HEK293 (cell line): ENCODE data around the gene NLRP7.

Source experiments
- CTCF ChIA-PET: fragments of 350-600 bp; formaldehyde crosslinking; extraction: SDS; loops from one replicate; lab custom pipeline; 2021; ENCODE audit warnings: antibody characterized with exemption; lab: Yijun Ruan, JAX
- POLR2A ChIA-PET: fragments of 300-600 bp; formaldehyde crosslinking; extraction: SDS; loops from one replicate; lab custom pipeline; 2020; ENCODE audit warnings: antibody characterized with exemption, inconsistent platforms; lab: Yijun Ruan, JAX
- H3K27ac ChIP-seq: fragments of 200-500 bp; sonication (Bioruptor generic); 2 replicates; pipeline ENCODE4 v1.5.1; 2014; ENCODE audit warnings: low read depth, low read length, control low read depth, inconsistent platforms; ENCODE audit errors: extremely low read depth
- H3K36me3 ChIP-seq, 2 experiments: fragments of 200-500 bp in 1 of 2; sonication (Bioruptor generic) in 1 of 2; 1 replicate in 1 of 2; 2 replicates in 1 of 2; pipeline ENCODE4 v1.5.1; 2014 to 2017; ENCODE audit warnings: inconsistent platforms in 2 of 2, low read length in 2 of 2; ENCODE audit not compliant: control insufficient read depth in 2 of 2, insufficient read depth in 1 of 2
- H3K4me1 ChIP-seq: fragments of 200-500 bp; sonication (Bioruptor generic); 2 replicates; pipeline ENCODE4 v1.5.1; 2014; ENCODE audit warnings: mild to moderate bottlenecking, low read length, inconsistent platforms; ENCODE audit not compliant: control insufficient read depth, insufficient read depth
- H3K4me3 ChIP-seq: 2 replicates; pipeline ENCODE4 v1.5.1; 2011; ENCODE audit warnings: low read depth, mild to moderate bottlenecking, control low read depth, low read length, moderate library complexity
- H3K9me3 ChIP-seq: fragments of 200-500 bp; sonication (Bioruptor generic); 2 replicates; pipeline ENCODE4 v1.5.1; 2014; ENCODE audit warnings: low read depth, low read length, inconsistent platforms; ENCODE audit not compliant: control insufficient read depth, insufficient read depth
- FEZF1 ChIP-seq: fragments of 450-650 bp; formaldehyde crosslinking; IDR thresholded peaks from 2 replicates; pipeline ENCODE4 v1.5.1; 2016; ENCODE audit warnings: missing biosample characterization, missing genetic modification characterization
- GFI1B ChIP-seq: fragments of 450-650 bp; formaldehyde crosslinking; IDR thresholded peaks from 2 replicates; pipeline ENCODE4 v1.5.1; 2016; ENCODE audit warnings: missing biosample characterization, missing genetic modification characterization
- GLIS1 ChIP-seq: fragments of 450-650 bp; formaldehyde crosslinking; IDR thresholded peaks from 2 replicates; pipeline ENCODE4 v1.5.1; 2016; ENCODE audit warnings: missing biosample characterization, missing genetic modification characterization
- HOXD13 ChIP-seq: sonication (generic); formaldehyde crosslinking; IDR thresholded peaks from 2 replicates; pipeline ENCODE4 v1.8.0; 2022; ENCODE audit warnings: missing genetic modification reagents, borderline replicate concordance
- KLF16 ChIP-seq: fragments of 450-650 bp; formaldehyde crosslinking; IDR thresholded peaks from 2 replicates; pipeline ENCODE4 v1.5.1; 2017; ENCODE audit warnings: missing biosample characterization, missing genetic modification characterization
- KLF7 ChIP-seq: fragments of 450-650 bp; formaldehyde crosslinking; IDR thresholded peaks from 2 replicates; pipeline ENCODE4 v1.5.1; 2016; ENCODE audit warnings: missing biosample characterization, missing genetic modification characterization, borderline replicate concordance
- SALL2 ChIP-seq: fragments of 450-650 bp; formaldehyde crosslinking; IDR thresholded peaks from 2 replicates; pipeline ENCODE4 v1.5.0; 2017; ENCODE audit warnings: missing biosample characterization, mild to moderate bottlenecking, missing genetic modification characterization, borderline replicate concordance
- YY1 ChIP-seq: fragments of 450-650 bp; formaldehyde crosslinking; IDR thresholded peaks from 2 replicates; pipeline ENCODE4 v1.5.1; 2018; ENCODE audit warnings: missing biosample characterization, missing genetic modification characterization
- ZNF132 ChIP-seq: fragments of 450-650 bp; formaldehyde crosslinking; IDR thresholded peaks from 2 replicates; pipeline ENCODE4 v1.5.1; 2017; ENCODE audit warnings: missing biosample characterization, missing genetic modification characterization, borderline replicate concordance
- ZNF155 ChIP-seq: fragments of 450-650 bp; formaldehyde crosslinking; IDR thresholded peaks from 2 replicates; pipeline ENCODE4 v1.5.1; 2016; ENCODE audit warnings: missing biosample characterization, missing genetic modification characterization
- ZNF211 ChIP-seq: fragments of 450-650 bp; formaldehyde crosslinking; IDR thresholded peaks from 2 replicates; pipeline ENCODE4 v1.5.1; 2016; ENCODE audit warnings: low read depth, missing biosample characterization, missing genetic modification characterization
- ZNF221 ChIP-seq: fragments of 450-650 bp; formaldehyde crosslinking; IDR thresholded peaks from 2 replicates; pipeline ENCODE4 v1.5.1; 2017; ENCODE audit warnings: missing biosample characterization, missing genetic modification characterization, borderline replicate concordance
- ZNF23 ChIP-seq: fragments of 450-650 bp; formaldehyde crosslinking; IDR thresholded peaks from 2 replicates; pipeline ENCODE4 v1.5.1; 2016; ENCODE audit warnings: missing biosample characterization, missing genetic modification characterization, borderline replicate concordance
- ZNF248 ChIP-seq: fragments of 450-650 bp; formaldehyde crosslinking; IDR thresholded peaks from 2 replicates; pipeline ENCODE4 v1.5.1; 2017; ENCODE audit warnings: missing biosample characterization, missing genetic modification characterization
- ZNF292 ChIP-seq: fragments of 450-650 bp; formaldehyde crosslinking; IDR thresholded peaks from 2 replicates; pipeline ENCODE4 v1.5.1; 2016; ENCODE audit warnings: low read depth, missing biosample characterization, missing genetic modification characterization, borderline replicate concordance
- ZNF341 ChIP-seq: fragments of 450-650 bp; formaldehyde crosslinking; IDR thresholded peaks from 2 replicates; pipeline ENCODE4; 2016; ENCODE audit warnings: low read depth, missing biosample characterization, missing genetic modification characterization
- ZNF404 ChIP-seq: fragments of 450-650 bp; formaldehyde crosslinking; IDR thresholded peaks from 2 replicates; pipeline ENCODE4 v1.5.1; 2017; ENCODE audit warnings: missing biosample characterization, missing genetic modification characterization
- ZNF473 ChIP-seq: fragments of 450-650 bp; formaldehyde crosslinking; IDR thresholded peaks from 2 replicates; pipeline ENCODE4 v1.5.1; 2017; ENCODE audit warnings: missing biosample characterization, missing genetic modification characterization
- ZNF571 ChIP-seq: fragments of 450-650 bp; formaldehyde crosslinking; IDR thresholded peaks from 2 replicates; pipeline ENCODE4 v1.5.0; 2017; ENCODE audit warnings: missing biosample characterization, missing genetic modification characterization
- ZNF621 ChIP-seq: fragments of 450-650 bp; formaldehyde crosslinking; IDR thresholded peaks from 2 replicates; pipeline ENCODE4 v1.5.1; 2017; ENCODE audit warnings: missing biosample characterization, missing genetic modification characterization
- ZNF654 ChIP-seq: fragments of 450-650 bp; formaldehyde crosslinking; IDR thresholded peaks from 2 replicates; pipeline ENCODE4 v1.5.1; 2016; ENCODE audit warnings: low read depth, missing biosample characterization, missing genetic modification characterization
- ZNF670 ChIP-seq: fragments of 450-650 bp; formaldehyde crosslinking; IDR thresholded peaks from 2 replicates; pipeline ENCODE4 v1.5.1; 2016; ENCODE audit warnings: missing biosample characterization, missing genetic modification characterization, low read depth
- ZNF785 ChIP-seq: fragments of 450-650 bp; formaldehyde crosslinking; IDR thresholded peaks from 2 replicates; pipeline ENCODE4 v1.5.1; 2016; ENCODE audit warnings: missing biosample characterization, missing genetic modification characterization
- TF ChIP-seq, protein P1 (sequence below): fragments of 450-650 bp; formaldehyde crosslinking; IDR thresholded peaks from 2 replicates; pipeline ENCODE4 v1.5.1; 2016; ENCODE audit warnings: missing biosample characterization, missing genetic modification characterization
- TF ChIP-seq, protein P2 (sequence below): fragments of 450-650 bp; formaldehyde crosslinking; IDR thresholded peaks from 2 replicates; pipeline ENCODE4 v1.5.1; 2016; ENCODE audit warnings: missing biosample characterization, missing genetic modification characterization
- TF ChIP-seq, protein P3 (sequence below): fragments of 450-650 bp; formaldehyde crosslinking; IDR thresholded peaks from 2 replicates; pipeline ENCODE4 v1.5.1; 2016; ENCODE audit warnings: missing biosample characterization, missing genetic modification characterization, borderline replicate concordance
- TF ChIP-seq, protein P4 (sequence below): fragments of 450-650 bp; formaldehyde crosslinking; IDR thresholded peaks from 2 replicates; pipeline ENCODE4 v1.5.1; 2016; ENCODE audit warnings: missing biosample characterization, missing genetic modification characterization

Gene NLRP7

DNA sequence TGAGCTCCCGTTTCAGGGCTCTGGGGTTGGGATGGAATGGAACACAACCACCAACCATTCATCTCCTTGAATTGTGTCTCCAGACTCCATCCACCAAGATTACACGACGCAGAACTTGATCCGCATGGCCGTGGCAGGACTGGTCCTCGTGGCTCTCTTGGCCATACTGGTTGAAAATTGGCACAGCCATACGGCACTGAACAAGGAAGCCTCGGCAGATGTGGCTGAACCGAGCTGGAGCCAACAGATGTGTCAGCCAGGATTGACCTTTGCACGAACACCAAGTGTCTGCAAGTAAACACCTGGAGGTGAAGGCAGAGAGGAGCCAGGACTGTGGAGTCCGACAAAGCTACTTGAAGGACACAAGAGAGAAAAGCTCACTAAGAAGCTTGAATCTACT is 57.8 kb downstream of the NLRP7 start:
- CTCF ChIA-PET, result interaction anchor here (0.6 to 0.7 kb wide), 3 partner anchors 8 to 1431 kb away, joined by 3 read pairs; no protein-coding TSS in a partner anchor
- Histone ChIP-seq H3K9me3 (no peaks in the 10 kb centered on the region), H3K27ac (no peak overlapping the region), H3K4me1 (no peaks in the 10 kb centered on the region), H3K4me3 (no peak overlapping the region), H3K36me3 (no peaks in the 10 kb centered on the region)
- POLR2A ChIA-PET, result interaction anchor here (0.6 kb wide), 1 partner anchor 20 kb away, joined by 5 read pairs; no protein-coding TSS in a partner anchor
- TF ChIP-seq, protein P1, sequence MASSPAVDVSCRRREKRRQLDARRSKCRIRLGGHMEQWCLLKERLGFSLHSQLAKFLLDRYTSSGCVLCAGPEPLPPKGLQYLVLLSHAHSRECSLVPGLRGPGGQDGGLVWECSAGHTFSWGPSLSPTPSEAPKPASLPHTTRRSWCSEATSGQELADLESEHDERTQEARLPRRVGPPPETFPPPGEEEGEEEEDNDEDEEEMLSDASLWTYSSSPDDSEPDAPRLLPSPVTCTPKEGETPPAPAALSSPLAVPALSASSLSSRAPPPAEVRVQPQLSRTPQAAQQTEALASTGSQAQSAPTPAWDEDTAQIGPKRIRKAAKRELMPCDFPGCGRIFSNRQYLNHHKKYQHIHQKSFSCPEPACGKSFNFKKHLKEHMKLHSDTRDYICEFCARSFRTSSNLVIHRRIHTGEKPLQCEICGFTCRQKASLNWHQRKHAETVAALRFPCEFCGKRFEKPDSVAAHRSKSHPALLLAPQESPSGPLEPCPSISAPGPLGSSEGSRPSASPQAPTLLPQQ (tag by site-specific recombination), result no peak
- TF ChIP-seq ZNF132 (no peak), HOXD13 (CRISPR knock-in tag) (no peak), ZNF23 (tag by site-specific recombination) (no peak), ZNF473 (tag by site-specific recombination) (no peak), ZNF292 (tag by site-specific recombination) (no peak), ZNF341 (tag by site-specific recombination) (no peak), ZNF155 (no peak), ZNF654 (tag by site-specific recombination) (no peak), GFI1B (tag by site-specific recombination) (no peak), ZNF785 (tag by site-specific recombination) (no peak), ZNF248 (tag by site-specific recombination) (no peak), ZNF211 (no peak), ZNF221 (tag by site-specific recombination) (no peak), KLF16 (tag by site-specific recombination) (no peak), ZNF404 (tag by site-specific recombination) (no peak), KLF7 (tag by site-specific recombination) (no peak), FEZF1 (tag by site-specific recombination) (no peak)
- TF ChIP-seq, protein P2, sequence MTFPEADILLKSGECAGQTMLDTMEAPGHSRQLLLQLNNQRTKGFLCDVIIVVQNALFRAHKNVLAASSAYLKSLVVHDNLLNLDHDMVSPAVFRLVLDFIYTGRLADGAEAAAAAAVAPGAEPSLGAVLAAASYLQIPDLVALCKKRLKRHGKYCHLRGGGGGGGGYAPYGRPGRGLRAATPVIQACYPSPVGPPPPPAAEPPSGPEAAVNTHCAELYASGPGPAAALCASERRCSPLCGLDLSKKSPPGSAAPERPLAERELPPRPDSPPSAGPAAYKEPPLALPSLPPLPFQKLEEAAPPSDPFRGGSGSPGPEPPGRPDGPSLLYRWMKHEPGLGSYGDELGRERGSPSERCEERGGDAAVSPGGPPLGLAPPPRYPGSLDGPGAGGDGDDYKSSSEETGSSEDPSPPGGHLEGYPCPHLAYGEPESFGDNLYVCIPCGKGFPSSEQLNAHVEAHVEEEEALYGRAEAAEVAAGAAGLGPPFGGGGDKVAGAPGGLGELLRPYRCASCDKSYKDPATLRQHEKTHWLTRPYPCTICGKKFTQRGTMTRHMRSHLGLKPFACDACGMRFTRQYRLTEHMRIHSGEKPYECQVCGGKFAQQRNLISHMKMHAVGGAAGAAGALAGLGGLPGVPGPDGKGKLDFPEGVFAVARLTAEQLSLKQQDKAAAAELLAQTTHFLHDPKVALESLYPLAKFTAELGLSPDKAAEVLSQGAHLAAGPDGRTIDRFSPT (tag by site-specific recombination), result no peak

DNA sequence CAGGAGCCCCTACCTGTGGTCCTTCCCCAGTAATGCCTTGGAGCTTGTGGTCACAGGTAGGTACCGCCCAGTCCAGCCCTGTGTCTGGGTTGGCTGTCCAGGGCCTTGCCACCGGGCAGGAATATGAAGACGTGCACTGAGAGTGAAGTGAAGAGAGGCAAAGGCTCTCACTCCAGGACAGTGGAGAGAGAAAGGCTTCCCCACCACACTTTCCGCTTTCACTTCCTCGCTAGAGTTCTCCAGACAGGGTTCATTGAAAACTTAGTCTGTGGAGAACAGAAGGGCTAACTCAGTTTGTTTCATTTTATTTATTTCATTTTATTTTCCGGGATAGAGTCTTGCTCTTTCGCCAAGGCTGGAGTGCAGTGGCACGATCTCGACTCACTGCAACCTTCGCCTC is 59.1 kb downstream of the NLRP7 start:
- no peak overlapping the region for H3K4me3 ChIP-seq
- no peaks in the 10 kb centered on the region for H3K36me3 ChIP-seq
- POLR2A ChIA-PET, result interaction anchor here (0.6 kb wide), 1 partner anchor 534 kb away, joined by 6 read pairs; no protein-coding TSS in a partner anchor
- no peaks in the 10 kb centered on the region for H3K9me3 ChIP-seq
- no peaks in the 10 kb centered on the region for H3K4me1 ChIP-seq
- CTCF ChIA-PET, result no interaction called here
- no peak overlapping the region for H3K27ac ChIP-seq
- no peak for TF ChIP-seq SALL2 (tag by site-specific recombination)
- no peak for TF ChIP-seq ZNF621
- TF ChIP-seq, protein P3, sequence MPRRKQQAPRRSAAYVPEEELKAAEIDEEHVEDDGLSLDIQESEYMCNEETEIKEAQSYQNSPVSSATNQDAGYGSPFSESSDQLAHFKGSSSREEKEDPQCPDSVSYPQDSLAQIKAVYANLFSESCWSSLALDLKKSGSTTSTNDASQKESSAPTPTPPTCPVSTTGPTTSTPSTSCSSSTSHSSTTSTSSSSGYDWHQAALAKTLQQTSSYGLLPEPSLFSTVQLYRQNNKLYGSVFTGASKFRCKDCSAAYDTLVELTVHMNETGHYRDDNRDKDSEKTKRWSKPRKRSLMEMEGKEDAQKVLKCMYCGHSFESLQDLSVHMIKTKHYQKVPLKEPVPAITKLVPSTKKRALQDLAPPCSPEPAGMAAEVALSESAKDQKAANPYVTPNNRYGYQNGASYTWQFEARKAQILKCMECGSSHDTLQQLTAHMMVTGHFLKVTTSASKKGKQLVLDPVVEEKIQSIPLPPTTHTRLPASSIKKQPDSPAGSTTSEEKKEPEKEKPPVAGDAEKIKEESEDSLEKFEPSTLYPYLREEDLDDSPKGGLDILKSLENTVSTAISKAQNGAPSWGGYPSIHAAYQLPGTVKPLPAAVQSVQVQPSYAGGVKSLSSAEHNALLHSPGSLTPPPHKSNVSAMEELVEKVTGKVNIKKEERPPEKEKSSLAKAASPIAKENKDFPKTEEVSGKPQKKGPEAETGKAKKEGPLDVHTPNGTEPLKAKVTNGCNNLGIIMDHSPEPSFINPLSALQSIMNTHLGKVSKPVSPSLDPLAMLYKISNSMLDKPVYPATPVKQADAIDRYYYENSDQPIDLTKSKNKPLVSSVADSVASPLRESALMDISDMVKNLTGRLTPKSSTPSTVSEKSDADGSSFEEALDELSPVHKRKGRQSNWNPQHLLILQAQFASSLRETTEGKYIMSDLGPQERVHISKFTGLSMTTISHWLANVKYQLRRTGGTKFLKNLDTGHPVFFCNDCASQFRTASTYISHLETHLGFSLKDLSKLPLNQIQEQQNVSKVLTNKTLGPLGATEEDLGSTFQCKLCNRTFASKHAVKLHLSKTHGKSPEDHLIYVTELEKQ (tag by site-specific recombination), result no peak
- TF ChIP-seq GLIS1, result no peak
- no peak for TF ChIP-seq ZNF785 (tag by site-specific recombination)
- TF ChIP-seq ZNF23 (tag by site-specific recombination), result no peak
- no peak for TF ChIP-seq YY1 (tag by site-specific recombination)
- TF ChIP-seq, protein P4, sequence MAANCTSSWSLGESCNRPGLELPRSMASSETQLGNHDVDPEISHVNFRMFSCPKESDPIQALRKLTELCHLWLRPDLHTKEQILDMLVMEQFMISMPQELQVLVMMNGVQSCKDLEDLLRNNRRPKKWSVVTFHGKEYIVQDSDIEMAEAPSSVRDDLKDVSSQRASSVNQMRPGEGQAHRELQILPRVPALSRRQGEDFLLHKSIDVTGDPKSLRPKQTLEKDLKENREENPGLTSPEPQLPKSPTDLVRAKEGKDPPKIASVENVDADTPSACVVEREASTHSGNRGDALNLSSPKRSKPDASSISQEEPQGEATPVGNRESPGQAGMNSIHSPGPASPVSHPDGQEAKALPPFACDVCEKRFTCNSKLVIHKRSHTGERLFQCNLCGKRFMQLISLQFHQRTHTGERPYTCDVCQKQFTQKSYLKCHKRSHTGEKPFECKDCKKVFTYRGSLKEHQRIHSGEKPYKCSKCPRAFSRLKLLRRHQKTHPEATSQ (tag by site-specific recombination), result no peak
- no peak for TF ChIP-seq ZNF571
- TF ChIP-seq ZNF670 (tag by site-specific recombination), result no peak
